CD14-positive monocyte (primary cell): ENCODE measurements around the gene ANKRD2. TPM values are rescaled to one million over a fixed set of nuclear protein-coding genes. Genes with fewer than 3 reads are reported as not detected.
A peak's percentile ranks its signal among the peaks of the same experiment; 100 is the strongest.

Source experiments
- DNase-seq, 3 donors: peaks; one replicate each; pipeline ENCODE4 v3.0.0-alpha.2; 2011 to 2022
- H2AFZ ChIP-seq: 2 replicates; pipeline ENCODE4 v1.6.0; 2012; ENCODE audit warnings: mild to moderate bottlenecking, low read depth, low read length, inconsistent platforms; ENCODE audit not compliant: insufficient read depth, poor library complexity, severe bottlenecking
- H3K27ac ChIP-seq, 2 donors: 1 replicate in 1 of 2; 2 replicates in 1 of 2; pipeline ENCODE4 v1.5.1; 2012 to 2013; ENCODE audit warnings: low read length in 2 of 2, control low read depth in 1 of 2, inconsistent platforms in 1 of 2, low read depth in 1 of 2, mild to moderate bottlenecking in 1 of 2
- H3K27me3 ChIP-seq, 2 donors: one replicate each; pipeline versions ENCODE4 v1.6.0 to v1.6.1; 2011 to 2013; ENCODE audit warnings: low read length in 2 of 2; ENCODE audit not compliant: control insufficient read depth in 2 of 2, insufficient read depth in 2 of 2
- H3K36me3 ChIP-seq, 2 donors: replicated peaks in 1 of 2; 1 replicate in 1 of 2; 2 replicates in 1 of 2; pipeline versions ENCODE4 v1.5.1 to v1.6.1; 2012 to 2013; ENCODE audit warnings: low read length in 2 of 2, control low read depth in 1 of 2, inconsistent platforms in 1 of 2, mild to moderate bottlenecking in 1 of 2; ENCODE audit not compliant: insufficient read depth in 2 of 2, control insufficient read depth in 1 of 2
- H3K4me1 ChIP-seq, 2 donors: 1 replicate in 1 of 2; 2 replicates in 1 of 2; pipeline versions ENCODE4 v1.5.1 to v1.6.1; 2012 to 2013; ENCODE audit warnings: low read length in 2 of 2, control low read depth in 1 of 2, inconsistent platforms in 1 of 2, mild to moderate bottlenecking in 1 of 2, moderate library complexity in 1 of 2; ENCODE audit not compliant: insufficient read depth in 2 of 2, control insufficient read depth in 1 of 2
- H3K4me2 ChIP-seq: replicated peaks from 2 replicates; pipeline ENCODE3; 2012; ENCODE audit warnings: low read length, moderate library complexity, mild to moderate bottlenecking; ENCODE audit not compliant: poor library complexity, severe bottlenecking; ENCODE audit errors: extremely low read depth
- H3K4me3 ChIP-seq, 3 experiments: fragments of 200-600 bp in 1 of 3; sonication (generic) in 1 of 3; replicated peaks in 1 of 3; 1 replicate in 2 of 3; 2 replicates in 1 of 3; pipeline ENCODE4 v1.5.1; 2011 to 2013; ENCODE audit warnings: low read length in 3 of 3, mild to moderate bottlenecking in 3 of 3, control low read depth in 2 of 3, low read depth in 2 of 3, inconsistent platforms in 1 of 3, moderate library complexity in 1 of 3
- H3K79me2 ChIP-seq: 2 replicates; pipeline ENCODE4 v1.6.0; 2012; ENCODE audit warnings: mild to moderate bottlenecking, control low read depth, inconsistent platforms, low read length, moderate library complexity; ENCODE audit not compliant: insufficient read depth
- H3K9ac ChIP-seq: 2 replicates; pipeline ENCODE4 v1.6.0; 2017; ENCODE audit warnings: low read length, mild to moderate bottlenecking; ENCODE audit not compliant: insufficient read depth, poor library complexity, severe bottlenecking
- H3K9me3 ChIP-seq, 2 donors: replicated peaks in 1 of 2; 1 replicate in 1 of 2; 2 replicates in 1 of 2; pipeline versions ENCODE4 v1.5.1 to v1.6.1; 2012 to 2013; ENCODE audit warnings: low read length in 2 of 2, control low read depth in 1 of 2; ENCODE audit not compliant: control insufficient read depth in 1 of 2, insufficient read depth in 1 of 2
- H4K20me1 ChIP-seq: 2 replicates; pipeline ENCODE4 v1.6.0; 2012; ENCODE audit warnings: mild to moderate bottlenecking, low read length, control low read depth, moderate library complexity; ENCODE audit not compliant: insufficient read depth
- H3K27ac Mint-ChIP-seq, 7 donors: one replicate each; pipeline ENCODE4 v1.8.0; 2020; ENCODE audit warnings: mild to moderate bottlenecking in 7 of 7, mixed read lengths in 7 of 7, moderate library complexity in 6 of 7, inconsistent platforms in 2 of 7
- H3K27me3 Mint-ChIP-seq, 3 donors: one replicate each; pipeline ENCODE4 v1.8.0; 2021 to 2022; ENCODE audit warnings: low read depth in 3 of 3, mild to moderate bottlenecking in 3 of 3, mixed read lengths in 3 of 3, moderate library complexity in 3 of 3, inconsistent platforms in 1 of 3
- H3K36me3 Mint-ChIP-seq, 2 donors: one replicate each; pipeline ENCODE4 v1.8.0; 2020; ENCODE audit warnings: mixed read lengths in 2 of 2, inconsistent platforms in 1 of 2, mild to moderate bottlenecking in 1 of 2
- H3K4me1 Mint-ChIP-seq: one replicate; pipeline ENCODE4 v1.8.0; 2020; ENCODE audit warnings: mild to moderate bottlenecking, mixed read lengths
- H3K4me3 Mint-ChIP-seq, 2 donors: one replicate each; pipeline ENCODE4 v1.8.0; 2020; ENCODE audit warnings: mild to moderate bottlenecking in 2 of 2, mixed read lengths in 2 of 2, moderate library complexity in 1 of 2
- H3K9me3 Mint-ChIP-seq, 7 donors: one replicate each; pipeline ENCODE4 v1.8.0; 2020 to 2022; ENCODE audit warnings: mixed read lengths in 7 of 7, mild to moderate bottlenecking in 6 of 7, moderate library complexity in 6 of 7, inconsistent platforms in 2 of 7
- WGBS: methylation state at CpG from one replicate; pipeline ENCODE4 v1.1.5; 2013; ENCODE audit warnings: missing lambda C conversion rate; ENCODE audit not compliant: insufficient coverage; 5-methylcytosine and 5-hydroxymethylcytosine counted together
- intact Hi-C, 2 donors: fragments of 100-400 bp; cut with micrococcal nuclease; formaldehyde crosslinking; loops; one replicate each; pipeline versions ENCODE4 v1.15.0 to v1.15.1; 2023
- polyA plus RNA-seq, 3 donors: library from polyadenylated mRNA; depleted of rRNA in 1 of 3; unstranded in 2 of 3; stranded (reverse) in 1 of 3; fragments of 300-500 nt in 2 of 3; fragments of >200 nt in 1 of 3; fragmentation: Illumina TruSeq in 2 of 3; gene quantifications; 1 replicate in 2 of 3; 2 replicates in 1 of 3; pipeline ENCODE4 v1.2.3, GENCODE V29; 2012 to 2021
- TF ChIP-seq, protein P1 (sequence below): fragments of 200-600 bp; IDR thresholded peaks from one replicate; pipeline ENCODE4 v1.8.0; 2022; ENCODE audit warnings: antibody characterized with exemption, mild to moderate bottlenecking

ANKRD2 gene
- polyA plus RNA-seq, 3 donors, result not detected

DNA sequence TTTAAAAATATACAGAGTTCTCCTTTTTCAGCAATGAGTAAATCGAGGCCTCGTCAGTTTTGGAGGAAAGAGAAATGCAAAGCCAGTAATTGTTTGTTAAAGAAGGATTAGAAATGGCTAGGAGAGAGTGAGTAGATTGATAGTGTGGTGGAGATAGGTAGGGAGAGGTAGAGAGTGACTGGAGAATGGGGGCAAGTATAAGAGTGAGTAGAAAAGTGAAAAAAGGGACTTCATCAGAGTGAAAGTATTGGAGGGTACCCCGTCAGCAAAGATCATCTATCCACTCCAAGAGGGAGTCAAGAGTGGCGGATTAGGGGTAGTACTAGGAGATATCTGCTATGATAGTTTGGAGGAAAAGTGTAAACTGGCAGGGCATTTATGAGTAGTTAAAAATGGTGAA, 9.2 kb upstream of the ANKRD2 start:
- no peaks in the 10 kb centered on the region for H3K4me1 Mint-ChIP-seq
- H3K36me3 Mint-ChIP-seq, result peaks cover 6 to 8% of the 10 kb centered on the region in 2 donors
- no peaks in the 10 kb centered on the region for H3K79me2 ChIP-seq
- no peak overlapping the region for H2AFZ ChIP-seq
- TF ChIP-seq, protein P1, sequence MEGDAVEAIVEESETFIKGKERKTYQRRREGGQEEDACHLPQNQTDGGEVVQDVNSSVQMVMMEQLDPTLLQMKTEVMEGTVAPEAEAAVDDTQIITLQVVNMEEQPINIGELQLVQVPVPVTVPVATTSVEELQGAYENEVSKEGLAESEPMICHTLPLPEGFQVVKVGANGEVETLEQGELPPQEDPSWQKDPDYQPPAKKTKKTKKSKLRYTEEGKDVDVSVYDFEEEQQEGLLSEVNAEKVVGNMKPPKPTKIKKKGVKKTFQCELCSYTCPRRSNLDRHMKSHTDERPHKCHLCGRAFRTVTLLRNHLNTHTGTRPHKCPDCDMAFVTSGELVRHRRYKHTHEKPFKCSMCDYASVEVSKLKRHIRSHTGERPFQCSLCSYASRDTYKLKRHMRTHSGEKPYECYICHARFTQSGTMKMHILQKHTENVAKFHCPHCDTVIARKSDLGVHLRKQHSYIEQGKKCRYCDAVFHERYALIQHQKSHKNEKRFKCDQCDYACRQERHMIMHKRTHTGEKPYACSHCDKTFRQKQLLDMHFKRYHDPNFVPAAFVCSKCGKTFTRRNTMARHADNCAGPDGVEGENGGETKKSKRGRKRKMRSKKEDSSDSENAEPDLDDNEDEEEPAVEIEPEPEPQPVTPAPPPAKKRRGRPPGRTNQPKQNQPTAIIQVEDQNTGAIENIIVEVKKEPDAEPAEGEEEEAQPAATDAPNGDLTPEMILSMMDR, result no peak
- H3K4me1 ChIP-seq, result no peaks in the 10 kb centered on the region
- no peak overlapping the region for H3K27ac Mint-ChIP-seq
- intact Hi-C loops, result no loop called here
- no peaks in the 10 kb centered on the region for H3K27me3 Mint-ChIP-seq
- peaks cover 0 to 5% of the 10 kb centered on the region in 2 donors for H3K9me3 ChIP-seq
- no peak for DNase-seq
- no peak overlapping the region for H3K27ac ChIP-seq
- no peaks in the 10 kb centered on the region for H4K20me1 ChIP-seq
- no peak overlapping the region for H3K4me2 ChIP-seq
- no peak overlapping the region for H3K4me3 ChIP-seq
- H3K4me3 Mint-ChIP-seq, result no peak overlapping the region
- H3K9me3 Mint-ChIP-seq, result peaks cover 3 to 13% (median 7%) of the 10 kb centered on the region in 7 donors
- H3K27me3 ChIP-seq, result no peaks in the 10 kb centered on the region
- no peak overlapping the region for H3K9ac ChIP-seq
- 100% methylated on average over 2 of the region's 4 CpGs for WGBS
- peaks cover 5 to 6% of the 10 kb centered on the region in 2 donors for H3K36me3 ChIP-seq

DNA sequence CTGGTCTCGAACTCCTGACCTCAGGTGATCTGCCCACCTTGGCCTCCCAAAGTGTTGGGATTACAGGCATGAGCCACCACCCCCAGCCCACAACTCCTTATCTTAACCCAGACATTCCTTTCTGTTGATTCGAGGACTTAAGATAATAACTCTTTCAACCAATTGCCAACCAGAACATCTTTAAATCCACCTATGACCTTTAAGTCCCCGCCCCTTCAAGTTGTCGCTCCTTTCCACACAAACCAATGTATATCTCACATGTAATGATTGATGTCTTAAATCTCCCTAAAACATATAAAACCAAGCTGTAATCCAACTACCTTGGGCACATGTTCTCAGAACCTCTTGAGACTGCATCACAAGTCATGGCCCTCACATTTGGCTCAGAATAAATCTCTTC, 7.8 kb upstream of the ANKRD2 start:
- Histone ChIP-seq H3K9ac (no peak overlapping the region), H2AFZ (no peak overlapping the region), H3K4me3 (no peak overlapping the region), H3K36me3 (peaks cover 17 to 21% of the 10 kb centered on the region in 2 donors), H3K9me3 (peaks cover 0 to 5% of the 10 kb centered on the region in 2 donors), H3K79me2 (no peaks in the 10 kb centered on the region), H3K4me2 (no peak overlapping the region), H3K27ac (no peak overlapping the region), H3K27me3 (no peaks in the 10 kb centered on the region), H4K20me1 (no peaks in the 10 kb centered on the region), H3K4me1 (no peaks in the 10 kb centered on the region)
- TF ChIP-seq, protein P1, result no peak
- 95% methylated on average over 3 of the region's 4 CpGs for WGBS
- DNase-seq, result no peak
- H3K27ac Mint-ChIP-seq, result peak overlapping the region in 1 of 7 donors; percentile 75
- no peaks in the 10 kb centered on the region for H3K27me3 Mint-ChIP-seq
- H3K4me3 Mint-ChIP-seq, result no peak overlapping the region
- intact Hi-C loops, result no loop called here
- H3K4me1 Mint-ChIP-seq, result no peaks in the 10 kb centered on the region
- peaks cover 17 to 22% of the 10 kb centered on the region in 2 donors for H3K36me3 Mint-ChIP-seq
- H3K9me3 Mint-ChIP-seq, result peaks cover 3 to 13% (median 7%) of the 10 kb centered on the region in 7 donors
